HG03558 (cell line): ENCODE results near the gene DHX40.
A peak's percentile ranks its signal among the peaks of the same experiment; 100 is the strongest.
"Not testable (repeated sequence)": the region's sequence is repeated elsewhere in the genome, so short reads cannot be mapped to it uniquely, and the experiment has no call there.

Source experiments
- ATAC-seq: cut with Tn5 transposase; IDR thresholded peaks from one replicate; pipeline ENCODE4 v1.9.1; 2021; ENCODE audit warnings: moderate number of reproducible peaks; ENCODE audit not compliant: unreplicated experiment; ENCODE audit errors: extremely low read depth

Gene DHX40

GRCh38 chr17:59565171-59565958 lies at the start of gene DHX40:
DHX40 (plus strand) TSS chr17:59565610; CDS start chr17:59565672, 62 bp downstream.
- peak; percentile 44 for ATAC-seq

GRCh38 chr17:59516451-59516850 lies 49.0 kb upstream of the DHX40 start:
- no peak for ATAC-seq

- no peak for ATAC-seq
Measured at GRCh38 chr17:59519132-59519531, 46.3 kb upstream of the DHX40 start.

GRCh38 chr17:59520251-59520650 lies 45.2 kb upstream of the DHX40 start:
- no peak for ATAC-seq

GRCh38 chr17:59521465-59522126 lies 43.8 kb upstream of the DHX40 start:
- no peak for ATAC-seq

GRCh38 chr17:59524930-59525329 lies 40.5 kb upstream of the DHX40 start:
- ATAC-seq: not testable (repeated sequence)

- no peak for ATAC-seq
Measured at GRCh38 chr17:59525668-59526067, 39.7 kb upstream of the DHX40 start.

- no peak for ATAC-seq
Measured at GRCh38 chr17:59526451-59526850, 39.0 kb upstream of the DHX40 start.

- no peak for ATAC-seq
Measured at GRCh38 chr17:59527325-59527917, 38.0 kb upstream of the DHX40 start.

GRCh38 chr17:59527931-59528330 lies 37.5 kb upstream of the DHX40 start:
- ATAC-seq: no peak

GRCh38 chr17:59530531-59530930 lies 34.9 kb upstream of the DHX40 start:
- no peak for ATAC-seq

GRCh38 chr17:59533694-59534093 lies 31.7 kb upstream of the DHX40 start:
- no peak for ATAC-seq

GRCh38 chr17:59534583-59534982 lies 30.8 kb upstream of the DHX40 start:
- no peak for ATAC-seq

- no peak for ATAC-seq
Measured at GRCh38 chr17:59538195-59538909, 27.1 kb upstream of the DHX40 start.

- ATAC-seq: no peak
Measured at GRCh38 chr17:59542960-59543635, 22.3 kb upstream of the DHX40 start.

- ATAC-seq: no peak
Measured at GRCh38 chr17:59545942-59546341, 19.5 kb upstream of the DHX40 start.

GRCh38 chr17:59547131-59547915 lies 18.1 kb upstream of the DHX40 start:
- ATAC-seq: no peak

GRCh38 chr17:59548985-59549384 lies 16.4 kb upstream of the DHX40 start:
- ATAC-seq: not testable (repeated sequence)

- no peak for ATAC-seq
Measured at GRCh38 chr17:59550703-59551102, 14.7 kb upstream of the DHX40 start.
